Caco-2 (cell line): ENCODE measurements around the gene PLCB4. TPM values are rescaled to one million over a fixed set of nuclear protein-coding genes. Genes with fewer than 3 reads are reported as not detected.

Experiments used
- BruUV-seq: library from RNA; stranded (reverse); fragments of 400-500 nt; replicated peaks from 2 replicates; lab custom pipeline; 2021; lab: Mats Ljungman, UMichigan
- CTCF ChIA-PET: fragments of 300-600 bp; sonication (Branson Sonifier 250); formaldehyde crosslinking; loops from one replicate; lab custom pipeline; 2022; ENCODE audit warnings: antibody characterized with exemption; lab: Charles Lee
- POLR2A ChIA-PET: fragments of 300-600 bp; sonication (Branson Sonifier 250); formaldehyde crosslinking; loops from one replicate; lab custom pipeline; 2022; ENCODE audit warnings: antibody characterized with exemption; lab: Charles Lee
- DNase-seq, 2 experiments: peaks; one replicate each; pipeline versions ENCODE4 v3.0.0 to v3.0.0-alpha.2; 2020 to 2022
- H3K27me3 ChIP-seq: replicated peaks from 2 replicates; pipeline ENCODE4 v1.6.0; 2011; ENCODE audit warnings: low read length; ENCODE audit not compliant: control insufficient read depth, insufficient read depth
- H3K36me3 ChIP-seq: 2 replicates; pipeline ENCODE4 v1.5.1; 2011; ENCODE audit warnings: low read length; ENCODE audit not compliant: control insufficient read depth, insufficient read depth
- H3K4me1 ChIP-seq: fragments of 250-450 bp; sonication (Bioruptor Pico); 2 replicates; pipeline ENCODE4 v1.5.1; 2020; ENCODE audit warnings: mild to moderate bottlenecking
- H3K4me3 ChIP-seq: 2 replicates; pipeline ENCODE4 v1.5.1; 2011; ENCODE audit warnings: low read depth, mild to moderate bottlenecking, control low read depth, low read length
- H3K9me3 ChIP-seq: fragments of 250-450 bp; sonication (Bioruptor Pico); 2 replicates; pipeline ENCODE4 v1.5.1; 2020; ENCODE audit warnings: mild to moderate bottlenecking, moderate library complexity
- H3K27ac Mint-ChIP-seq: one replicate; pipeline ENCODE4 v1.8.0; 2022; ENCODE audit warnings: mixed read lengths; ENCODE audit not compliant: unreplicated experiment
- H3K27me3 Mint-ChIP-seq: one replicate; pipeline ENCODE4 v1.8.0; 2022; ENCODE audit warnings: mixed read lengths; ENCODE audit not compliant: insufficient read depth, unreplicated experiment
- H3K36me3 Mint-ChIP-seq: one replicate; pipeline ENCODE4 v1.8.0; 2022; ENCODE audit warnings: mild to moderate bottlenecking, mixed read lengths; ENCODE audit not compliant: insufficient read depth, unreplicated experiment
- H3K4me1 Mint-ChIP-seq: one replicate; pipeline ENCODE4 v1.8.0; 2022; ENCODE audit warnings: low read depth, mixed read lengths; ENCODE audit not compliant: unreplicated experiment
- H3K4me3 Mint-ChIP-seq: one replicate; pipeline ENCODE4 v1.8.0; 2022; ENCODE audit warnings: mild to moderate bottlenecking, moderate library complexity, mixed read lengths; ENCODE audit not compliant: unreplicated experiment
- H3K9me3 Mint-ChIP-seq: one replicate; pipeline ENCODE4 v1.8.0; 2022; ENCODE audit warnings: mixed read lengths; ENCODE audit not compliant: unreplicated experiment
- intact Hi-C: fragments of 100-400 bp; cut with micrococcal nuclease; formaldehyde crosslinking; loops from one replicate; pipeline ENCODE4 v1.10.0; 2022; ENCODE audit not compliant: unreplicated experiment
- total RNA-seq: library from RNA; stranded (reverse); gene quantifications from 2 replicates; pipeline ENCODE4 v1.2.3, GENCODE V29; 2022
- TF ChIP-seq, protein P1 (sequence below), 2 experiments: fragments of 200-600 bp in 1 of 2; IDR thresholded peaks; 1 replicate in 1 of 2; 2 replicates in 1 of 2; pipeline versions ENCODE4 v1.5.1 to v1.8.0; 2011 to 2022; ENCODE audit warnings: antibody characterized with exemption in 1 of 2, control low read depth in 1 of 2, inconsistent platforms in 1 of 2, low read depth in 1 of 2, low read length in 1 of 2, mild to moderate bottlenecking in 1 of 2, moderate library complexity in 1 of 2; ENCODE audit not compliant: insufficient read depth in 1 of 2, severe bottlenecking in 1 of 2, unreplicated experiment in 1 of 2

Gene PLCB4
- total RNA-seq, 1 experiment from 2014 or later, result 3.0 TPM

DNA sequence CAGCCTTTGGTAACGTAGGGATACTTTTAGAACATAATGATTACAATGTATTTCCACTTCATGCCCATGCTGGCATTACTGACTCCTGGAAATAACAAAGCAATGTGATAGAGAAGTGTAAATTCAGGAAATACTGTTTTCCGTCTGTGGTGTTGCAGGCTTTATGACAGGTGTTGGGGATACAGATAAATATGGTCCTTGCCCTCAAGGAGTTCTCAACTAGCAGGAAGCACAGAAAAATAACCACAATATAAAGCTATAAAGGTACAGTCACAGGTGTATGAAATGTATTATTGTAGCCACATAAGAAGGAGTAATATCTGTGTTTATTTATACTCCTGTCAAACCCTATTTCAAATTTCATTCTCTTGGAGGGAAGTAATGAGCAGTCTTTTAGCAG is 432.6 kb downstream of the PLCB4 start:
- H3K9me3 ChIP-seq, result no peaks in the 10 kb centered on the region
- ChIA-PET CTCF (no interaction called here), POLR2A (no interaction called here)
- Mint-ChIP-seq H3K27me3 (peaks cover 3% of the 10 kb centered on the region), H3K36me3 (no peaks in the 10 kb centered on the region), H3K4me3 (no peak overlapping the region), H3K27ac (no peak overlapping the region), H3K4me1 (no peaks in the 10 kb centered on the region), H3K9me3 (no peaks in the 10 kb centered on the region)
- no peaks in the 10 kb centered on the region; the same call in 1 of the 2 replicates for H3K27me3 ChIP-seq
- no TSS peak for BruUV-seq
- TF ChIP-seq, protein P1, sequence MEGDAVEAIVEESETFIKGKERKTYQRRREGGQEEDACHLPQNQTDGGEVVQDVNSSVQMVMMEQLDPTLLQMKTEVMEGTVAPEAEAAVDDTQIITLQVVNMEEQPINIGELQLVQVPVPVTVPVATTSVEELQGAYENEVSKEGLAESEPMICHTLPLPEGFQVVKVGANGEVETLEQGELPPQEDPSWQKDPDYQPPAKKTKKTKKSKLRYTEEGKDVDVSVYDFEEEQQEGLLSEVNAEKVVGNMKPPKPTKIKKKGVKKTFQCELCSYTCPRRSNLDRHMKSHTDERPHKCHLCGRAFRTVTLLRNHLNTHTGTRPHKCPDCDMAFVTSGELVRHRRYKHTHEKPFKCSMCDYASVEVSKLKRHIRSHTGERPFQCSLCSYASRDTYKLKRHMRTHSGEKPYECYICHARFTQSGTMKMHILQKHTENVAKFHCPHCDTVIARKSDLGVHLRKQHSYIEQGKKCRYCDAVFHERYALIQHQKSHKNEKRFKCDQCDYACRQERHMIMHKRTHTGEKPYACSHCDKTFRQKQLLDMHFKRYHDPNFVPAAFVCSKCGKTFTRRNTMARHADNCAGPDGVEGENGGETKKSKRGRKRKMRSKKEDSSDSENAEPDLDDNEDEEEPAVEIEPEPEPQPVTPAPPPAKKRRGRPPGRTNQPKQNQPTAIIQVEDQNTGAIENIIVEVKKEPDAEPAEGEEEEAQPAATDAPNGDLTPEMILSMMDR (IDR thresholded peaks at IDR 0.05; ENCODE audit: insufficient read depth in 1 of 2, low read depth in 1 of 2, low read length in 1 of 2, severe bottlenecking in 1 of 2, unreplicated experiment in 1 of 2), result no peak
- no peaks in the 10 kb centered on the region for H3K36me3 ChIP-seq
- no peaks in the 10 kb centered on the region for H3K4me1 ChIP-seq
- no peak for DNase-seq
- intact Hi-C loops, result no loop called here
- H3K4me3 ChIP-seq, result no peak overlapping the region

DNA sequence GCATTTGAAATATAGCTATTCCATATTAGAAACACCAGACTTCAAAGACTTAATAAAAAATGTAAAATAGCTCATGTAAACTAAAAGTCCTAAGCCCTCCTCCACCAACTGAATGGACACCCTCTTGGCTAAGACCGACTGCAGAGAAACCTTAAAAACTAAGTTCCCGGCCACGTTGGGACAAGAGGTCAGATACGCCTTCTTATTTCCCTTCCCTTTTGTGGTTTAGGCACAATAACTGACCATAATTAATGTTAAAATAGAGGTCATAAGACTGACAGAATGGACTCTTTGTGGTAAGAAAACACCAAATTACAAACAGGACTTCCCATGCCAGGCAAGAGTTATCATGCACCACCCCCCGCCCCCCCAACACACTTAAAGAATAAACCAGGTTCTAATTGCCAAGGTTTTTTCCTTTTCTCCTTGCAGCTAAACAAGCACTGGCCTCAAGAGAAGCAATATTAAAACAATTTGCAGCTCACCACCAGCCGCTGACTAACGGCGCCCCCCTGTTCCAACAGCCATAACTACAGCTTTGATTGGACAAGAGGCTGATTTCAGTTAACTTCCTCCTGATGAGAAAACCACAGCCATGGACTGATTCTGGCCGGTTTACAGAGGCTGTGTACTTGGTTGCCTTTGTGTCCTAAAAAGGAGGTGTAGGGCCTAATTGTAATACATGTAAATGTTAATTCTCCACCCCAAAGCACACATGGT is 434.8 kb downstream of the PLCB4 start:
- Histone ChIP-seq H3K4me3 (no peak overlapping the region), H3K36me3 (no peaks in the 10 kb centered on the region), H3K27me3 (no peaks in the 10 kb centered on the region; the same call in 1 of the 2 replicates), H3K4me1 (no peaks in the 10 kb centered on the region), H3K9me3 (no peaks in the 10 kb centered on the region)
- H3K27ac Mint-ChIP-seq, result no peak overlapping the region
- no peak overlapping the region for H3K4me3 Mint-ChIP-seq
- H3K36me3 Mint-ChIP-seq, result no peaks in the 10 kb centered on the region
- BruUV-seq, result no TSS peak
- TF ChIP-seq, protein P1 (IDR thresholded peaks at IDR 0.05; ENCODE audit: insufficient read depth in 1 of 2, low read depth in 1 of 2, low read length in 1 of 2, severe bottlenecking in 1 of 2, unreplicated experiment in 1 of 2), result no peak
- peaks cover 3% of the 10 kb centered on the region for H3K27me3 Mint-ChIP-seq
- ChIA-PET CTCF (interaction anchor here (0.6 kb wide), 1 partner anchor 70 kb away, joined by 3 read pairs; no protein-coding TSS in a partner anchor), POLR2A (no interaction called here)
- no peak for DNase-seq
- intact Hi-C loops, result no loop called here
- no peaks in the 10 kb centered on the region for H3K9me3 Mint-ChIP-seq
- H3K4me1 Mint-ChIP-seq, result no peaks in the 10 kb centered on the region

DNA sequence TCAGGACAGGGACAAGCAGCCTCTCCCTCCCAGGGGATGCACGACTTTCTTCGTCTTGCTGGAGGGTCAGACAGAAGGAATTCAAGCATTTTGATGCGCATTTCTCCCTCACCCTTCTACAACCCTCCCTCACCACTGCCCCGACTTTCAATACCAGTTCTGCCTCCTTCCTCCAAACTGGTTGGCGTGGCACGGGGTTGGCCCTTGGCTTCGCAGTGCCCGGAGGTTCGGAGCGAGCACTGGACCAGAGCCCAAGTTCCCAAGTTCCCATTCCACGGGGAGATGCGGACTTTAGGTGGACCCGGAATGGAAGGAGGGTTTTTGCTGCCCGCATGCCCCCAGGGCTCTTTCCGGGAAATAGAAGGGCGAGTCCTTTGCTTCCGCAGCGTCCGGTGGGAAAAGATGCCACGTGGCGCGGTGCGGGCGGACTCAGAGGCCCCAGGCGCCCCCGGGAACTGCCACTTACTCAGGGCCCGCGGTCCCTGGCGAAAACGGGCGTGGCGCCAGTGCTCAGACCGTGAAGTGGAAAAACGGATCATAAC is 437.5 kb downstream of the PLCB4 start:
- TF ChIP-seq, protein P1 (IDR thresholded peaks at IDR 0.05; ENCODE audit: insufficient read depth in 1 of 2, low read depth in 1 of 2, low read length in 1 of 2, severe bottlenecking in 1 of 2, unreplicated experiment in 1 of 2), result no peak
- BruUV-seq, result no TSS peak
- Mint-ChIP-seq H3K27me3 (peaks cover 4% of the 10 kb centered on the region), H3K9me3 (no peaks in the 10 kb centered on the region), H3K4me1 (no peaks in the 10 kb centered on the region), H3K4me3 (no peak overlapping the region), H3K27ac (no peak overlapping the region), H3K36me3 (no peaks in the 10 kb centered on the region)
- no peak overlapping the region for H3K4me3 ChIP-seq
- H3K9me3 ChIP-seq, result no peaks in the 10 kb centered on the region
- no peaks in the 10 kb centered on the region; the same call in 1 of the 2 replicates for H3K27me3 ChIP-seq
- POLR2A ChIA-PET, result no interaction called here
- intact Hi-C loops, result no loop called here
- CTCF ChIA-PET, result no interaction called here
- H3K36me3 ChIP-seq, result no peaks in the 10 kb centered on the region
- H3K4me1 ChIP-seq, result no peaks in the 10 kb centered on the region
- DNase-seq, result no peak
